Karpas-422 (cell line): ENCODE data around the gene MB21D2. TPM values are rescaled to one million over a fixed set of nuclear protein-coding genes. Genes with fewer than 3 reads are reported as not detected.

ENCODE experiments used
- DNase-seq: peaks from one replicate; pipeline ENCODE4 v3.0.0-alpha.2; 2015
- H2AFZ ChIP-seq: fragments of 200-600 bp; sonication (generic); 2 replicates; pipeline ENCODE4 v1.6.1; 2014; ENCODE audit warnings: antibody characterized with exemption, low read length, mixed read lengths
- H3K27ac ChIP-seq: fragments of 200-600 bp; sonication (generic); 2 replicates; pipeline ENCODE4 v1.5.1; 2014; ENCODE audit warnings: mild to moderate bottlenecking, low read length, moderate library complexity
- H3K27me3 ChIP-seq: fragments of 200-600 bp; sonication (generic); 2 replicates; pipeline ENCODE4 v1.6.1; 2014; ENCODE audit warnings: low read length, mixed read lengths
- H3K36me3 ChIP-seq: fragments of 200-600 bp; sonication (generic); 2 replicates; pipeline ENCODE4 v1.6.1; 2014; ENCODE audit warnings: low read length, mixed read lengths; ENCODE audit not compliant: insufficient read depth
- H3K4me1 ChIP-seq: fragments of 200-600 bp; sonication (generic); 2 replicates; pipeline ENCODE4 v1.6.1; 2014; ENCODE audit warnings: mild to moderate bottlenecking, low read length, mixed read lengths
- H3K4me2 ChIP-seq: fragments of 200-600 bp; sonication (generic); 2 replicates; pipeline ENCODE4 v1.6.1; 2014; ENCODE audit warnings: low read length, low read depth, mild to moderate bottlenecking; ENCODE audit not compliant: poor library complexity, severe bottlenecking
- H3K4me3 ChIP-seq: fragments of 200-600 bp; sonication (generic); 2 replicates; pipeline ENCODE4 v1.5.1; 2014; ENCODE audit warnings: mild to moderate bottlenecking, antibody characterized with exemption, low read length, mixed read lengths
- H3K79me2 ChIP-seq: fragments of 200-600 bp; sonication (generic); 2 replicates; pipeline ENCODE4 v1.6.1; 2014; ENCODE audit warnings: mild to moderate bottlenecking, low read length, mixed read lengths
- H3K9ac ChIP-seq: fragments of 200-600 bp; sonication (generic); 2 replicates; pipeline ENCODE4 v1.6.0; 2014; ENCODE audit warnings: low read length
- H3K9me2 ChIP-seq: fragments of 200-600 bp; sonication (generic), shearing (Covaris generic); replicated peaks from 2 replicates; pipeline ENCODE4 v1.6.0; 2014; ENCODE audit warnings: mild to moderate bottlenecking, low read length, moderate library complexity; ENCODE audit not compliant: insufficient read depth
- H3K9me3 ChIP-seq: fragments of 300-700, 200-600 bp; sonication (generic); 2 replicates; pipeline ENCODE4 v1.6.1; 2014; ENCODE audit warnings: low read length, mixed read lengths
- H4K20me1 ChIP-seq: fragments of 200-600 bp; sonication (generic); 2 replicates; pipeline ENCODE4 v1.6.1; 2014; ENCODE audit warnings: mild to moderate bottlenecking, antibody characterized with exemption, low read length, low read depth; ENCODE audit not compliant: insufficient read depth
- total RNA-seq: library from RNA; depleted of rRNA; stranded (reverse); fragments of >200 nt; shearing (Covaris generic); gene quantifications from 2 replicates; pipeline ENCODE4 v1.2.3, GENCODE V29; 2014; ENCODE audit warnings: low replicate concordance; rRNA removed

MB21D2 gene
- total RNA-seq, 1 experiment from 2014 or later, result not detected

- no peaks in the 10 kb centered on the region for H3K36me3 ChIP-seq
- no peaks in the 10 kb centered on the region for H3K9me2 ChIP-seq
- H4K20me1 ChIP-seq, result no peaks in the 10 kb centered on the region
- no peaks in the 10 kb centered on the region for H3K79me2 ChIP-seq
- no peak overlapping the region for H3K9ac ChIP-seq
- no peaks in the 10 kb centered on the region for H3K4me1 ChIP-seq
- H3K27ac ChIP-seq, result no peak overlapping the region
- no peak overlapping the region for H3K4me2 ChIP-seq
- no peak overlapping the region for H2AFZ ChIP-seq
- H3K9me3 ChIP-seq, result no peaks in the 10 kb centered on the region
- no peak overlapping the region for H3K4me3 ChIP-seq
- DNase-seq, result peak; percentile 65
- no peaks in the 10 kb centered on the region for H3K27me3 ChIP-seq
Observed at GRCh38 chr3:192772240-192772894, 145.3 kb downstream of the MB21D2 start.

GRCh38 chr3:192758654-192759053 is 159.0 kb downstream of the MB21D2 start:
- Histone ChIP-seq H3K27ac (no peak overlapping the region), H4K20me1 (no peaks in the 10 kb centered on the region), H3K9me3 (no peaks in the 10 kb centered on the region), H3K9ac (no peak overlapping the region), H3K4me2 (no peak overlapping the region), H3K4me1 (no peaks in the 10 kb centered on the region), H3K27me3 (no peaks in the 10 kb centered on the region), H3K4me3 (no peak overlapping the region), H3K79me2 (no peaks in the 10 kb centered on the region), H2AFZ (no peak overlapping the region), H3K36me3 (no peaks in the 10 kb centered on the region), H3K9me2 (no peaks in the 10 kb centered on the region)
- no peak for DNase-seq

- H3K4me1 ChIP-seq, result no peaks in the 10 kb centered on the region
- no peak overlapping the region for H2AFZ ChIP-seq
- H3K79me2 ChIP-seq, result no peaks in the 10 kb centered on the region
- H3K4me3 ChIP-seq, result no peak overlapping the region
- no peaks in the 10 kb centered on the region for H3K36me3 ChIP-seq
- no peaks in the 10 kb centered on the region; the same call in 1 of the 2 replicates for H3K27me3 ChIP-seq
- no peak overlapping the region for H3K27ac ChIP-seq
- no peaks in the 10 kb centered on the region for H3K9me2 ChIP-seq
- no peaks in the 10 kb centered on the region for H3K9me3 ChIP-seq
- no peaks in the 10 kb centered on the region for H4K20me1 ChIP-seq
- H3K9ac ChIP-seq, result no peak overlapping the region
- no peak overlapping the region for H3K4me2 ChIP-seq
- no peak for DNase-seq
Observed at GRCh38 chr3:192751148-192751547, 166.5 kb downstream of the MB21D2 start.

GRCh38 chr3:192750201-192750600 is 167.5 kb downstream of the MB21D2 start:
- no peaks in the 10 kb centered on the region for H4K20me1 ChIP-seq

GRCh38 chr3:192747746-192748145 is 169.9 kb downstream of the MB21D2 start:
- Histone ChIP-seq H3K79me2 (no peaks in the 10 kb centered on the region), H3K27me3 (no peaks in the 10 kb centered on the region; the same call in 1 of the 2 replicates), H4K20me1 (no peaks in the 10 kb centered on the region), H3K9me3 (no peaks in the 10 kb centered on the region), H3K9ac (no peak overlapping the region), H3K9me2 (no peaks in the 10 kb centered on the region), H3K36me3 (no peaks in the 10 kb centered on the region), H2AFZ (no peak overlapping the region), H3K4me2 (no peak overlapping the region), H3K4me3 (no peak overlapping the region), H3K4me1 (no peaks in the 10 kb centered on the region), H3K27ac (no peak overlapping the region)
- no peak for DNase-seq

More at GRCh38 chr3:192750201-192750600, 167.5 kb downstream of the MB21D2 start:
- no peaks in the 10 kb centered on the region for H3K9me3 ChIP-seq
- H3K9me2 ChIP-seq, result no peaks in the 10 kb centered on the region
- no peak overlapping the region for H3K4me3 ChIP-seq
- H2AFZ ChIP-seq, result no peak overlapping the region
- H3K79me2 ChIP-seq, result no peaks in the 10 kb centered on the region
- H3K27me3 ChIP-seq, result no peaks in the 10 kb centered on the region; the same call in 1 of the 2 replicates
- no peak for DNase-seq
- H3K36me3 ChIP-seq, result no peaks in the 10 kb centered on the region
- no peak overlapping the region for H3K4me2 ChIP-seq
- no peaks in the 10 kb centered on the region for H3K4me1 ChIP-seq
- no peak overlapping the region for H3K27ac ChIP-seq
- H3K9ac ChIP-seq, result no peak overlapping the region

- Histone ChIP-seq H4K20me1 (no peaks in the 10 kb centered on the region), H3K9ac (no peak overlapping the region), H3K9me3 (no peaks in the 10 kb centered on the region), H3K9me2 (no peaks in the 10 kb centered on the region), H3K27ac (no peak overlapping the region), H3K36me3 (no peaks in the 10 kb centered on the region), H3K4me1 (no peaks in the 10 kb centered on the region), H3K79me2 (no peaks in the 10 kb centered on the region), H3K4me3 (no peak overlapping the region), H3K4me2 (no peak overlapping the region), H3K27me3 (no peaks in the 10 kb centered on the region; the same call in 1 of the 2 replicates), H2AFZ (no peak overlapping the region)
- no peak for DNase-seq
Observed at GRCh38 chr3:192747145-192747544, 170.5 kb downstream of the MB21D2 start.

Other genes starting within 250 kb of the MB21D2 start
- not detected in 2 replicates for gene FGF12, start 190.3 kb downstream of the MB21D2 start, total RNA-seq